Neural progenitor cell (in vitro differentiated cells): ENCODE data around the gene ACY1. TPM values are rescaled to one million over a fixed set of nuclear protein-coding genes. Genes with fewer than 3 reads are reported as not detected.

Experiments used
- DNase-seq: peaks from one replicate; pipeline ENCODE4 v3.0.0-alpha.2; 2016; ENCODE audit warnings: low spot score
- H2AFZ ChIP-seq: fragments of 200-600 bp; sonication (generic); replicated peaks from 2 replicates; pipeline ENCODE4 v1.6.1; 2016; ENCODE audit warnings: antibody characterized with exemption
- H3F3A ChIP-seq: fragments of 200-600 bp; sonication (generic); 2 replicates; pipeline ENCODE4 v1.6.1; 2016; ENCODE audit warnings: antibody characterized with exemption, low read depth
- H3K27ac ChIP-seq: fragments of 200-600 bp; sonication (generic); 2 replicates; pipeline ENCODE4 v1.5.1; 2016; ENCODE audit warnings: mild to moderate bottlenecking
- H3K27me3 ChIP-seq: fragments of 200-600 bp; sonication (generic); 2 replicates; pipeline ENCODE4 v1.6.1; 2016; ENCODE audit warnings: mild to moderate bottlenecking, moderate library complexity
- H3K36me3 ChIP-seq: fragments of 200-600 bp; sonication (generic); 2 replicates; pipeline ENCODE4 v1.5.1; 2016
- H3K4me1 ChIP-seq: fragments of 200-600 bp; sonication (generic); 2 replicates; pipeline ENCODE4 v1.6.1; 2016; ENCODE audit warnings: mixed run types
- H3K4me2 ChIP-seq: fragments of 200-600 bp; sonication (generic); 2 replicates; pipeline ENCODE4 v1.6.1; 2016
- H3K4me3 ChIP-seq: fragments of 200-600 bp; sonication (generic); 2 replicates; pipeline ENCODE4 v1.5.1; 2016
- H3K79me2 ChIP-seq: fragments of 200-600 bp; sonication (generic); 2 replicates; pipeline ENCODE4 v1.6.1; 2016; ENCODE audit warnings: low read depth
- H3K9ac ChIP-seq: fragments of 200-600 bp; sonication (generic); 2 replicates; pipeline ENCODE4 v1.6.1; 2016
- H3K9me3 ChIP-seq: fragments of 200-600 bp; sonication (generic); 2 replicates; pipeline ENCODE4 v1.5.1; 2016; ENCODE audit warnings: low read depth
- H4K20me1 ChIP-seq: fragments of 200-600 bp; sonication (generic); 2 replicates; pipeline ENCODE4 v1.6.1; 2016; ENCODE audit warnings: low read depth
- H3K27ac Mint-ChIP-seq: 3 replicates; pipeline ENCODE4 v1.8.0; 2021; ENCODE audit warnings: mixed read lengths
- H3K27me3 Mint-ChIP-seq: 2 replicates; pipeline ENCODE4 v1.8.0; 2022; ENCODE audit warnings: low read depth, mild to moderate bottlenecking, inconsistent platforms, moderate library complexity, mixed read lengths; ENCODE audit not compliant: insufficient read depth
- H3K36me3 Mint-ChIP-seq: 3 replicates; pipeline ENCODE4 v1.8.0; 2021; ENCODE audit warnings: mixed read lengths
- H3K4me1 Mint-ChIP-seq: 3 replicates; pipeline ENCODE4 v1.8.0; 2021; ENCODE audit warnings: mixed read lengths
- H3K4me3 Mint-ChIP-seq: 3 replicates; pipeline ENCODE4 v1.8.0; 2021; ENCODE audit warnings: mild to moderate bottlenecking, moderate library complexity, mixed read lengths
- H3K9me3 Mint-ChIP-seq: 3 replicates; pipeline ENCODE4 v1.8.0; 2020; ENCODE audit warnings: mixed read lengths
- EZH2 ChIP-seq: fragments of 200-600 bp; sonication (generic); IDR thresholded peaks from 2 replicates; pipeline ENCODE4 v1.6.1; 2017; ENCODE audit warnings: antibody characterized with exemption, mild to moderate bottlenecking, moderate library complexity
- EZH2phosphoT487 ChIP-seq: fragments of 200-600 bp; sonication (generic); IDR thresholded peaks from 2 replicates; pipeline ENCODE4 v1.6.1; 2017; ENCODE audit warnings: antibody characterized with exemption
- total RNA-seq: library from RNA; depleted of rRNA; stranded (reverse); fragments of >200 nt; gene quantifications from 2 replicates; pipeline ENCODE4 v1.2.3, GENCODE V29; 2015; ENCODE audit warnings: low replicate concordance
- TF ChIP-seq, protein P1 (sequence below): fragments of 200-600 bp; sonication (generic); IDR thresholded peaks from 2 replicates; pipeline ENCODE4 v1.5.1; 2017; ENCODE audit warnings: antibody characterized with exemption, mild to moderate bottlenecking

Gene ACY1
- total RNA-seq, 1 donor from 2014 or later = 17.3 TPM

DNA sequence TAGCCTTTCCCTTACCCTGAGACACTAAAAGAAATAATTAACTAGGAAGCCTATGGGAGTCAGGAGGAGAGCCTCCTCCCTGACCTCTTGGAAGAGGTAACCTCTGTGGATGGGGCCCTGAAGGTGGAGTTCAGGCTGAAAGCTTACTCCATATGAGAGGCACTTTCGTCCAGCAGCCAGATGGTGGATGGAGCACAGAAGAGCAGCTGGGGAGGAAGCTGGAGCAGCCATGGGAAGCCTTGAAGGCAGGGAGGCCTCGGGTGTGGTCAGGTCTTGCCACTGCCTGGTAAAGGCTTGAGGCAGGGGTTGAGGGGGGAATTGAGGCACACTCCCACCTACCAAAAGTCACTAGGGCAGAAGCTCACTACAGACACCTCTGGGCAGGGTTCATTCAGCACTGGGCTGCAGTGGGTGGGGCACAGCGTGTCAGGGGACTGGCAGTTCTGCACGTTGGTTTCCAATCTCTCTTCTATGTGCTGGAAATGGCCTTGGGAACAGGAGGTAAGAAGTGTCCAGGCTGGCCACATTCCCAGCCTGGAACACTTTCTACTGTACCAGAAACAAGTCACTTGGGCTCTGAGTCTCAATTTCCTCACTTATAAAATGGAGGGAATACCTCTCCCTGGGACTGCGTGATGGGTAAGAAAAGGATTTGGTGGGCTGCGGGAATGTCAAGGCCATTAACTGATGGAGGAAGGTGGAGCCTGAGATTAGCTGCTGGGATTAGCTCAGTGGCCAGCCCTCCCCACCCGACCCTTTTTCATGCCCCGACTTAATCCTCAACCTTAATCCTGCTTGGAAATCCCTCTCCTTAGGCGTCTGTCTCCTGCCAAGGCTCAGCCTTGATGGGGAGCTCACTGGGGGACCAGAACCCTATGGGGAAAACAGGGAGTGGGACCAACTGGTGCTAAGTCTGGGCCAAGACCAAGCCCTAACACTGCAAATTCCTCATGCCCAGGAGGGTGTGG lies 21.4 kb upstream of the ACY1 start:
- DNase-seq = peak; percentile 41
- peaks cover 34% of the 10 kb centered on the region for H3K27me3 ChIP-seq
- H4K20me1 ChIP-seq = peaks cover 72% of the 10 kb centered on the region
- TF ChIP-seq, protein P1, sequence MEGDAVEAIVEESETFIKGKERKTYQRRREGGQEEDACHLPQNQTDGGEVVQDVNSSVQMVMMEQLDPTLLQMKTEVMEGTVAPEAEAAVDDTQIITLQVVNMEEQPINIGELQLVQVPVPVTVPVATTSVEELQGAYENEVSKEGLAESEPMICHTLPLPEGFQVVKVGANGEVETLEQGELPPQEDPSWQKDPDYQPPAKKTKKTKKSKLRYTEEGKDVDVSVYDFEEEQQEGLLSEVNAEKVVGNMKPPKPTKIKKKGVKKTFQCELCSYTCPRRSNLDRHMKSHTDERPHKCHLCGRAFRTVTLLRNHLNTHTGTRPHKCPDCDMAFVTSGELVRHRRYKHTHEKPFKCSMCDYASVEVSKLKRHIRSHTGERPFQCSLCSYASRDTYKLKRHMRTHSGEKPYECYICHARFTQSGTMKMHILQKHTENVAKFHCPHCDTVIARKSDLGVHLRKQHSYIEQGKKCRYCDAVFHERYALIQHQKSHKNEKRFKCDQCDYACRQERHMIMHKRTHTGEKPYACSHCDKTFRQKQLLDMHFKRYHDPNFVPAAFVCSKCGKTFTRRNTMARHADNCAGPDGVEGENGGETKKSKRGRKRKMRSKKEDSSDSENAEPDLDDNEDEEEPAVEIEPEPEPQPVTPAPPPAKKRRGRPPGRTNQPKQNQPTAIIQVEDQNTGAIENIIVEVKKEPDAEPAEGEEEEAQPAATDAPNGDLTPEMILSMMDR = no peak
- TF ChIP-seq EZH2 = no peak
- no peak overlapping the region for H3K9ac ChIP-seq
- no peaks in the 10 kb centered on the region for H3K36me3 ChIP-seq
- no peaks in the 10 kb centered on the region for H3K9me3 Mint-ChIP-seq
- no peak overlapping the region for H2AFZ ChIP-seq
- peaks cover 8% of the 10 kb centered on the region for H3K36me3 Mint-ChIP-seq
- H3K79me2 ChIP-seq = no peaks in the 10 kb centered on the region
- peak overlapping the region; percentile 27 for H3K4me2 ChIP-seq
- H3K27ac Mint-ChIP-seq = peak overlapping the region; percentile 72
- no peaks in the 10 kb centered on the region for H3K9me3 ChIP-seq
- peaks cover 44% of the 10 kb centered on the region for H3K4me1 Mint-ChIP-seq
- H3K27me3 Mint-ChIP-seq = peaks cover 16% of the 10 kb centered on the region
- H3K27ac ChIP-seq = no peak overlapping the region
- peaks cover 27% of the 10 kb centered on the region for H3F3A ChIP-seq
- peaks cover 47% of the 10 kb centered on the region for H3K4me1 ChIP-seq
- no peak overlapping the region for H3K4me3 Mint-ChIP-seq
- H3K4me3 ChIP-seq = no peak overlapping the region

- Mint-ChIP-seq H3K36me3 (peaks cover 8% of the 10 kb centered on the region), H3K4me3 (no peak overlapping the region), H3K27ac (no peak overlapping the region), H3K4me1 (peaks cover 44% of the 10 kb centered on the region), H3K9me3 (no peaks in the 10 kb centered on the region), H3K27me3 (peaks cover 16% of the 10 kb centered on the region)
- H3F3A ChIP-seq = peaks cover 27% of the 10 kb centered on the region
- no peak overlapping the region for H3K4me3 ChIP-seq
- no peak overlapping the region for H3K4me2 ChIP-seq
- H2AFZ ChIP-seq = no peak overlapping the region
- H3K9ac ChIP-seq = no peak overlapping the region
- no peaks in the 10 kb centered on the region for H3K36me3 ChIP-seq
- peaks cover 48% of the 10 kb centered on the region for H3K4me1 ChIP-seq
- peaks cover 30% of the 10 kb centered on the region for H3K27me3 ChIP-seq
- peaks cover 62% of the 10 kb centered on the region for H4K20me1 ChIP-seq
- DNase-seq = no peak
- TF ChIP-seq EZH2 = no peak
- TF ChIP-seq EZH2phosphoT487 = no peak
- TF ChIP-seq, protein P1 = no peak
- no peaks in the 10 kb centered on the region for H3K9me3 ChIP-seq
- no peak overlapping the region for H3K27ac ChIP-seq
- H3K79me2 ChIP-seq = no peaks in the 10 kb centered on the region
Measured at GRCh38 chr3:51962854-51963530, 20.3 kb upstream of the ACY1 start.

GRCh38 chr3:51963951-51964451 lies 19.3 kb upstream of the ACY1 start:
- Histone ChIP-seq H4K20me1 (peaks cover 62% of the 10 kb centered on the region), H3K9ac (no peak overlapping the region), H3K27me3 (peaks cover 30% of the 10 kb centered on the region), H3K4me2 (peak overlapping the region; percentile 88), H3K27ac (no peak overlapping the region), H3K79me2 (no peaks in the 10 kb centered on the region), H3K4me1 (peaks cover 55% of the 10 kb centered on the region), H2AFZ (no peak overlapping the region), H3K4me3 (peak overlapping the region; percentile 5), H3K36me3 (no peaks in the 10 kb centered on the region), H3K9me3 (no peaks in the 10 kb centered on the region), H3F3A (peaks cover 37% of the 10 kb centered on the region)
- peaks cover 14% of the 10 kb centered on the region for H3K27me3 Mint-ChIP-seq
- peaks cover 5% of the 10 kb centered on the region for H3K36me3 Mint-ChIP-seq
- peaks cover 54% of the 10 kb centered on the region for H3K4me1 Mint-ChIP-seq
- peak overlapping the region; percentile 82 for H3K4me3 Mint-ChIP-seq
- no peaks in the 10 kb centered on the region for H3K9me3 Mint-ChIP-seq
- no peak overlapping the region for H3K27ac Mint-ChIP-seq
- peak; percentile 92 for DNase-seq
- TF ChIP-seq EZH2phosphoT487 (no peak), EZH2 (no peak)
- TF ChIP-seq, protein P1 = no peak
